Mammary epithelial cell (primary cell): ENCODE results near the gene MINDY3.

Experiments
- CTCF ChIP-seq, 2 donors: IDR thresholded peaks in 1 of 2; conservative IDR thresholded peaks in 1 of 2; 2 replicates each; pipeline ENCODE4 v1.5.1; 2011 to 2012; ENCODE audit warnings: inconsistent platforms in 2 of 2, low read length in 2 of 2, mild to moderate bottlenecking in 2 of 2, control low read depth in 1 of 2, low read depth in 1 of 2; ENCODE audit not compliant: insufficient read depth in 1 of 2; ENCODE audit errors: extremely low read depth in 1 of 2
- EZH2 ChIP-seq: IDR thresholded peaks from 2 replicates; pipeline ENCODE4 v1.6.1; 2012; ENCODE audit warnings: low read length, inconsistent platforms, borderline replicate concordance

DNA sequence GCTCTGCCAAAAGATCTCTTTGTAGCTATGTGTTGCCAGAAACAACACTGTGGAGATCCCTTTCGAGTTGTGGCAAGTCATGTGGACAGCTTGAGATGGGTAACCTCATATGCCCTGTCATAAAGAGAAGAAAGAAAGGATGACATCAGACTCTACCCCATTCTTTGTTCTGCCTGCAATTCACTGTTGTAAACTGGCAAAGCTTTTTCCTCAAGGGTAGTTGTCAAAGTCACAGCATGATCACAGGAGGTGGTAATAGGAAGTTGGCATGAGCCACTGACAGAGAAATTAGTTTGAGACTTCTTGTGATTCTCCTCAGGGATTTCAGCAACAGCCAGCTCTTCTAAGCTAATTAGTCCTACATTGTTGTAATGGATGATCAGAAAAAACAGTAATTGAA lies 19.4 kb upstream of the MINDY3 start:
- no peak for TF ChIP-seq CTCF (conservative IDR thresholded peaks at IDR 0.05 in 1 of 2, IDR thresholded peaks at IDR 0.05 in 1 of 2; ENCODE audit: extremely low read depth in 1 of 2, insufficient read depth in 1 of 2, low read depth in 1 of 2, low read length in 2 of 2)
- no peak for TF ChIP-seq EZH2
